SU-DHL-6 (cell line): ENCODE measurements around the gene NPDC1.

ENCODE experiments used
- H2AFZ ChIP-seq: fragments of 200-600 bp; sonication (generic); 2 replicates; pipeline ENCODE4 v1.6.1; 2014; ENCODE audit warnings: low read depth, mild to moderate bottlenecking, moderate library complexity, mixed read lengths, antibody characterized with exemption, low read length; ENCODE audit not compliant: severe bottlenecking
- H3F3A ChIP-seq: fragments of 200-600 bp; shearing (Covaris generic); 2 replicates; pipeline ENCODE4 v1.6.0; 2016; ENCODE audit warnings: antibody characterized with exemption, mild to moderate bottlenecking; ENCODE audit not compliant: insufficient read depth
- H3K27ac ChIP-seq: fragments of 200-600 bp; sonication (generic); 2 replicates; pipeline ENCODE4 v1.5.1; 2016; ENCODE audit warnings: low read depth, mild to moderate bottlenecking, low read length, moderate library complexity, mixed read lengths
- H3K27me3 ChIP-seq: fragments of 200-600 bp; sonication (generic), shearing (Covaris generic); 2 replicates; pipeline ENCODE4 v1.6.0; 2014; ENCODE audit warnings: mild to moderate bottlenecking, low read length
- H3K36me3 ChIP-seq: fragments of 200-600 bp; sonication (generic); 2 replicates; pipeline ENCODE4 v1.6.1; 2014; ENCODE audit warnings: mild to moderate bottlenecking, low read length, mixed read lengths
- H3K4me2 ChIP-seq: fragments of 300-600, 200-600 bp; shearing (Covaris generic), sonication (generic); 2 replicates; pipeline ENCODE4 v1.6.0; 2014; ENCODE audit warnings: low read length, low read depth, mild to moderate bottlenecking; ENCODE audit not compliant: poor library complexity, severe bottlenecking
- H3K4me3 ChIP-seq: fragments of 200-600 bp; sonication (generic); 2 replicates; pipeline ENCODE4 v1.5.1; 2014; ENCODE audit warnings: antibody characterized with exemption, low read length, mild to moderate bottlenecking, mixed read lengths; ENCODE audit not compliant: insufficient read depth, poor library complexity, severe bottlenecking
- H3K79me2 ChIP-seq: fragments of 200-600 bp; sonication (generic); 2 replicates; pipeline ENCODE4 v1.6.1; 2014; ENCODE audit warnings: mild to moderate bottlenecking, low read length, moderate library complexity; ENCODE audit not compliant: insufficient read depth
- H3K9ac ChIP-seq: fragments of 200-600 bp; sonication (generic); 2 replicates; pipeline ENCODE4 v1.7.0; 2014; ENCODE audit warnings: mild to moderate bottlenecking, low read length
- H3K9me2 ChIP-seq: fragments of 200-600 bp; sonication (generic); replicated peaks from 2 replicates; pipeline ENCODE4 v1.6.1; 2014; ENCODE audit warnings: low read length; ENCODE audit not compliant: insufficient read depth
- H3K9me3 ChIP-seq: fragments of 200-600 bp; sonication (generic); 2 replicates; pipeline ENCODE4 v1.6.1; 2014; ENCODE audit warnings: low read length, mixed read lengths; ENCODE audit not compliant: insufficient read depth
- H4K20me1 ChIP-seq: fragments of 200-600 bp; sonication (generic); 2 replicates; pipeline ENCODE4 v1.6.1; 2014; ENCODE audit warnings: low read depth, mild to moderate bottlenecking, antibody characterized with exemption, low read length, moderate library complexity, mixed read lengths
- EZH2phosphoT487 ChIP-seq: fragments of 200-600 bp; sonication (generic), shearing (Covaris generic); conservative IDR thresholded peaks from 2 replicates; pipeline ENCODE4 v1.6.1; 2018; ENCODE audit warnings: mild to moderate bottlenecking, antibody characterized with exemption, low read length, moderate library complexity, mixed read lengths
- TF ChIP-seq, protein P1 (sequence below): fragments of 200-600 bp; sonication (generic); IDR thresholded peaks from one replicate; pipeline ENCODE4 v1.5.1; 2017; ENCODE audit warnings: antibody characterized with exemption, mild to moderate bottlenecking, low read length, moderate library complexity; ENCODE audit not compliant: insufficient read depth, poor library complexity, severe bottlenecking

Gene NPDC1

DNA sequence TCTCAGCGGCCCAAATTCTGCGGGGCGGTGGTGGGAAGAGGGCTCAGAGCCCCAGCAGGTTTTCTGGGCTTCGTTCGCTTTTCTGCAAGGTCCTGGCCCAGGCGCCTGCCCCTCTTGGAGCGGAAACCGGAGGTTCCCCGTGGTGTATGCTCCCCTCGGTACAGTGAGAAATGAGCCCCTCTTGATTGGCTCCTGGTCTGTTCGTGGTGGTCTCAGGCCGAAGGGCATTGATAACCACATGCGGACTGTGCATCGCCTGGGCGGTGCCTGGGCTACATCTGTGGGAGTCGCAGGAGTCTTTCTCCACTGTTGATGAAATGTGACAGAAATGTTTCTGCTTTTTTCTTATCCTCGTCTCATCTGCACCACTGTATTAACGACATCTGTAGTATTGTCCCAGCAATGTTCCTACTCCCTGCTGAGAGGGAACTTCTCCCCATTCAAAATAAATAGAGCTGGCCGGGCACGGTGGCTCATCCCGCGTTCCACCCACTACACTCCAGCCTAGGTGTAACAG is 41.5 kb upstream of the NPDC1 start:
- peaks cover 4% of the 10 kb centered on the region for H3F3A ChIP-seq
- peak overlapping the region; percentile 83 for H2AFZ ChIP-seq
- TF ChIP-seq, protein P1, sequence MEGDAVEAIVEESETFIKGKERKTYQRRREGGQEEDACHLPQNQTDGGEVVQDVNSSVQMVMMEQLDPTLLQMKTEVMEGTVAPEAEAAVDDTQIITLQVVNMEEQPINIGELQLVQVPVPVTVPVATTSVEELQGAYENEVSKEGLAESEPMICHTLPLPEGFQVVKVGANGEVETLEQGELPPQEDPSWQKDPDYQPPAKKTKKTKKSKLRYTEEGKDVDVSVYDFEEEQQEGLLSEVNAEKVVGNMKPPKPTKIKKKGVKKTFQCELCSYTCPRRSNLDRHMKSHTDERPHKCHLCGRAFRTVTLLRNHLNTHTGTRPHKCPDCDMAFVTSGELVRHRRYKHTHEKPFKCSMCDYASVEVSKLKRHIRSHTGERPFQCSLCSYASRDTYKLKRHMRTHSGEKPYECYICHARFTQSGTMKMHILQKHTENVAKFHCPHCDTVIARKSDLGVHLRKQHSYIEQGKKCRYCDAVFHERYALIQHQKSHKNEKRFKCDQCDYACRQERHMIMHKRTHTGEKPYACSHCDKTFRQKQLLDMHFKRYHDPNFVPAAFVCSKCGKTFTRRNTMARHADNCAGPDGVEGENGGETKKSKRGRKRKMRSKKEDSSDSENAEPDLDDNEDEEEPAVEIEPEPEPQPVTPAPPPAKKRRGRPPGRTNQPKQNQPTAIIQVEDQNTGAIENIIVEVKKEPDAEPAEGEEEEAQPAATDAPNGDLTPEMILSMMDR: no peak
- TF ChIP-seq EZH2phosphoT487: no peak
- H3K9ac ChIP-seq: peak overlapping the region; percentile 90
- no peaks in the 10 kb centered on the region for H3K36me3 ChIP-seq
- no peaks in the 10 kb centered on the region for H3K9me2 ChIP-seq
- peak overlapping the region; percentile 53 for H3K27ac ChIP-seq
- no peaks in the 10 kb centered on the region for H4K20me1 ChIP-seq
- peak overlapping the region; percentile 81 for H3K4me2 ChIP-seq
- no peaks in the 10 kb centered on the region for H3K9me3 ChIP-seq
- H3K79me2 ChIP-seq: no peaks in the 10 kb centered on the region
- H3K27me3 ChIP-seq: no peaks in the 10 kb centered on the region
- H3K4me3 ChIP-seq: peak overlapping the region; percentile 83

DNA sequence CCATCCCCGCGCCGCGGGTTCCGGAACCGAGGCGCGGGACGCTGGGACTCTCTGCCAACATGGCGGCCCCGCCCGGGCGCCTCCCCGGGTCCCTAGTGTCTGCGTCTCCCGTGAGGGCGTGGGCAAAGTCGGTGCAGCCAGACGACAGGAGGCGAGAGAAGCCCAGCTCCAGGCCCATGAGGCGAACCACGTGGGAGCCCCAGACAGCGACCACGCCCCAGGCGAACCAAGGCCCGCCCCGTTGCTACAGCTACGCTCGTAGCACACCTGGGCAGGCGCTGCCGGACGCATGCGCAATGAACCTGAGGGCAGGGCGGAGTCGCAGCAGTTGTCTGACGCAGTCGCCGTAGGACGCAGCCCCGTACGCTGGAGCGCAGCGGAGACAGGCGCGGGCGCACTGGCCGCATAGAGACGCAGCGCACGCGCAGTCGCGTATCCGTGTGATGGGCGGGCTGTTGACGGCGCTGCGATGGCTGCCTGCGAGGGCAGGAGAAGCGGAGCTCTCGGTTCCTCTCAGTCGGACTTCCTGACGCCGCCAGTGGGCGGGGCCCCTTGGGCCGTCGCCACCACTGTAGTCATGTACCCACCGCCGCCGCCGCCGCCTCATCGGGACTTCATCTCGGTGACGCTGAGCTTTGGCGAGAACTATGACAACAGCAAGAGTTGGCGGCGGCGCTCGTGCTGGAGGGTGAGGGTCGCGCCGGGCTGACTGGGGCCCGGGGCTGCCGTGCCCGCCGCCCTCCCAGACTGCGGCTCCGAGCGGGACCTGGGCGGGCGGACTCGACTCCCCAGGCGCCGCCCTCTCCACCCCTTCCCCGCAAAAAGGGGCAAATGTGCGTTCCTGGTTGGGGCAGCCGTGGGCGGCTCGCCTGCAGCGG is 40.8 kb upstream of the NPDC1 start, which contains the start of gene MAN1B1:
Gene MAN1B1 (plus strand): TSS at position 455 of the 878 bp plus-strand sequence. CDS start 15 bp downstream, at position 470.
- peak within 1 kb of the TSS; percentile 71 for H3K27ac ChIP-seq
- H3K9me2 ChIP-seq: no peaks in the 10 kb centered on the region
- H4K20me1 ChIP-seq: no peaks in the 10 kb centered on the region
- peak within 1 kb of the TSS; percentile 90 for H3K9ac ChIP-seq
- H3K9me3 ChIP-seq: no peaks in the 10 kb centered on the region
- TF ChIP-seq, protein P1: no peak
- TF ChIP-seq EZH2phosphoT487: no peak
- no peaks in the 10 kb centered on the region for H3K79me2 ChIP-seq
- no peaks in the 10 kb centered on the region for H3K27me3 ChIP-seq
- peak within 1 kb of the TSS; percentile 83 for H3K4me3 ChIP-seq
- H3K36me3 ChIP-seq: no peaks in the 10 kb centered on the region
- peak within 1 kb of the TSS; percentile 81 for H3K4me2 ChIP-seq
- H3F3A ChIP-seq: peaks cover 4% of the 10 kb centered on the region
- peak within 1 kb of the TSS; percentile 83 for H2AFZ ChIP-seq

DNA sequence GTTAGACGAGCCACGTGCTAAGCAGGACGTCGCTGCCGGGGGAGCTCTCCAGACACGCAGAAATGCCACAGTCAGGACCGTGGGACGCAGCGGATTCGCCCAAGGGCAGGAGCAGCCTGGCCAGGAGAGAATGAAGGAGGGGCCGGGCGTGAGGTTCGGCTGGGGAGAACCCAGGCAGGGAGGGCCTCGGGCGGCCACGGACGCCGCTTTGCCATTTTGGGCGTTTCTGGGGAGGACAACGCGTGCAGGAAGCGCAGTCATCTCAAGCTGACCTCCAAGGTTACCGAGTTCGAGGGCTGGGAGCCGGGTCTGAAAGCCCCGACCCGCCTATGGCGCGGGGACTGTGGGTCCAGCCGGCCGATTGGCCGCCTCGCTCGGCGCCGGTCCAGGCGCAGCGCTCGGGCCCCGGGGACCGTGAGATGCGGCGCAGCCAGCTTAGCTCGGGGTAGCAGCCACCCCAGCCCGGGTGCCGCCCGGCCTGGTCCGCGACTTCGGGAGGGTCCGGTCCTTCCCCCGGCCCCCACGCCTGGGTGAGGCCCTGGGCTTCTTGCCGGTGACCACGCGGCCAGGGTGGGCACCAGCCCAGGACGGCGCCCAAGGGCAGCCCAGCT is 40.0 kb upstream of the NPDC1 start:
- Histone ChIP-seq H2AFZ (peak overlapping the region; percentile 27), H3K27ac (peak overlapping the region; percentile 71), H3F3A (peaks cover 4% of the 10 kb centered on the region), H3K9ac (peak overlapping the region; percentile 83), H3K9me3 (no peaks in the 10 kb centered on the region), H3K9me2 (no peaks in the 10 kb centered on the region), H3K27me3 (no peaks in the 10 kb centered on the region), H3K4me2 (peak overlapping the region; percentile 76), H3K4me3 (peak overlapping the region; percentile 56), H4K20me1 (no peaks in the 10 kb centered on the region), H3K79me2 (no peaks in the 10 kb centered on the region), H3K36me3 (no peaks in the 10 kb centered on the region)
- TF ChIP-seq, protein P1: no peak
- no peak for TF ChIP-seq EZH2phosphoT487
